Measurements from ENCODE around the gene NUBPL.

The NUBPL gene

GRCh38 chr14:31568671-31569070, 7.5 kb downstream of the NUBPL start:
- no peaks in the 10 kb centered on the region for H3K9me2 ChIP-seq (replicated peaks; ENCODE audit: control insufficient read depth, low read length)
- no peak overlapping the region for H3K4me3 ChIP-seq (ENCODE audit: low read length)
- no peaks in the 10 kb centered on the region for H3F3A ChIP-seq (ENCODE audit: control insufficient read depth, insufficient read depth)
- no peaks in the 10 kb centered on the region for H3K79me2 ChIP-seq (ENCODE audit: control insufficient read depth, low read length)
- H4K20me1 ChIP-seq (ENCODE audit: control insufficient read depth, insufficient read depth, low read depth, low read length), result no peaks in the 10 kb centered on the region
- no peaks in the 10 kb centered on the region for H3K9me3 ChIP-seq (ENCODE audit: control insufficient read depth, insufficient read depth, low read length)
- TF ChIP-seq EZH2phosphoT487 (IDR thresholded peaks at IDR 0.05; ENCODE audit: borderline replicate concordance, low read length) (no peak), CTCF (IDR thresholded peaks at IDR 0.05; ENCODE audit: low read depth, low read length, poor library complexity, severe bottlenecking) (no peak)
- peaks cover 5% of the 10 kb centered on the region for H3K4me1 ChIP-seq (ENCODE audit: control insufficient read depth, low read length)
- peaks cover 11% of the 10 kb centered on the region for H3K36me3 ChIP-seq (ENCODE audit: control insufficient read depth, low read length)
- H3K4me2 ChIP-seq (ENCODE audit: low read length), result no peak overlapping the region
- no peak overlapping the region for H3K27ac ChIP-seq (ENCODE audit: low read depth, low read length)
- H3K27me3 ChIP-seq (ENCODE audit: control insufficient read depth, low read length), result no peaks in the 10 kb centered on the region

GRCh38 chr14:31572955-31573354, 11.8 kb downstream of the NUBPL start:
- H3K79me2 ChIP-seq (ENCODE audit: control insufficient read depth, low read length), result no peaks in the 10 kb centered on the region
- no peaks in the 10 kb centered on the region for H4K20me1 ChIP-seq (ENCODE audit: control insufficient read depth, insufficient read depth, low read depth, low read length)

GRCh38 chr14:31576949-31577348, 15.7 kb downstream of the NUBPL start:
- peaks cover 5% of the 10 kb centered on the region; the same call in 1 of the 2 replicates for H3K36me3 ChIP-seq (ENCODE audit: control insufficient read depth, low read length)

More at GRCh38 chr14:31572955-31573354, 11.8 kb downstream of the NUBPL start:
- no peak overlapping the region for H3K4me2 ChIP-seq (ENCODE audit: low read length)
- H3K27me3 ChIP-seq (ENCODE audit: control insufficient read depth, low read length), result no peaks in the 10 kb centered on the region
- no peaks in the 10 kb centered on the region for H3K9me2 ChIP-seq (replicated peaks; ENCODE audit: control insufficient read depth, low read length)
- no peak overlapping the region for H3K4me3 ChIP-seq (ENCODE audit: low read length)
- no peaks in the 10 kb centered on the region for H3K9me3 ChIP-seq (ENCODE audit: control insufficient read depth, insufficient read depth, low read length)
- no peaks in the 10 kb centered on the region for H3F3A ChIP-seq (ENCODE audit: control insufficient read depth, insufficient read depth)
- peaks cover 5% of the 10 kb centered on the region; the same call in 1 of the 2 replicates for H3K36me3 ChIP-seq (ENCODE audit: control insufficient read depth, low read length)
- H3K4me1 ChIP-seq (ENCODE audit: control insufficient read depth, low read length), result peaks cover 2% of the 10 kb centered on the region
- no peak overlapping the region for H3K27ac ChIP-seq (ENCODE audit: low read depth, low read length)
- TF ChIP-seq CTCF (IDR thresholded peaks at IDR 0.05; ENCODE audit: low read depth, low read length, poor library complexity, severe bottlenecking) (no peak), EZH2phosphoT487 (IDR thresholded peaks at IDR 0.05; ENCODE audit: borderline replicate concordance, low read length) (no peak)

More at GRCh38 chr14:31576949-31577348, 15.7 kb downstream of the NUBPL start:
- no peaks in the 10 kb centered on the region for H3F3A ChIP-seq (ENCODE audit: control insufficient read depth, insufficient read depth)
- no peak overlapping the region for H3K27ac ChIP-seq (ENCODE audit: low read depth, low read length)
- no peaks in the 10 kb centered on the region for H3K4me1 ChIP-seq (ENCODE audit: control insufficient read depth, low read length)
- no peaks in the 10 kb centered on the region for H3K27me3 ChIP-seq (ENCODE audit: control insufficient read depth, low read length)
- no peak for TF ChIP-seq EZH2phosphoT487 (IDR thresholded peaks at IDR 0.05; ENCODE audit: borderline replicate concordance, low read length)
- TF ChIP-seq CTCF (IDR thresholded peaks at IDR 0.05; ENCODE audit: low read depth, low read length, poor library complexity, severe bottlenecking), result no peak
- no peaks in the 10 kb centered on the region for H3K9me2 ChIP-seq (replicated peaks; ENCODE audit: control insufficient read depth, low read length)
- H3K4me3 ChIP-seq (ENCODE audit: low read length), result no peak overlapping the region
- no peaks in the 10 kb centered on the region for H3K9me3 ChIP-seq (ENCODE audit: control insufficient read depth, insufficient read depth, low read length)
- no peaks in the 10 kb centered on the region for H3K79me2 ChIP-seq (ENCODE audit: control insufficient read depth, low read length)
- H4K20me1 ChIP-seq (ENCODE audit: control insufficient read depth, insufficient read depth, low read depth, low read length), result no peaks in the 10 kb centered on the region
- no peak overlapping the region for H3K4me2 ChIP-seq (ENCODE audit: low read length)

All from DOHH2 (cell line).